Fibroblast of upper back skin (primary cell): ENCODE measurements around the gene DNAH11.

Source experiments
- DNase-seq: peaks from one replicate; pipeline ENCODE4 v3.0.0-alpha.2; 2013

The DNAH11 gene

GRCh38 chr7:21562385-21562784 lies 19.5 kb downstream of the DNAH11 start:
- DNase-seq = no peak

- no peak for DNase-seq
Measured at GRCh38 chr7:21565614-21566013, 22.8 kb downstream of the DNAH11 start.

- DNase-seq = no peak
Measured at GRCh38 chr7:21566094-21566493, 23.3 kb downstream of the DNAH11 start.

- DNase-seq = no peak
Measured at GRCh38 chr7:21568762-21569161, 25.9 kb downstream of the DNAH11 start.

GRCh38 chr7:21572331-21573313 lies 29.8 kb downstream of the DNAH11 start:
- no peak for DNase-seq

- no peak for DNase-seq
Measured at GRCh38 chr7:21579341-21580072, 36.7 kb downstream of the DNAH11 start.

GRCh38 chr7:21580073-21580521 lies 37.3 kb downstream of the DNAH11 start:
- DNase-seq = peak; percentile 0

- DNase-seq = no peak
Measured at GRCh38 chr7:21585070-21585724, 42.4 kb downstream of the DNAH11 start.

GRCh38 chr7:21587139-21587784 lies 44.4 kb downstream of the DNAH11 start:
- no peak for DNase-seq

GRCh38 chr7:21596801-21597200 lies 54.0 kb downstream of the DNAH11 start:
- DNase-seq = no peak

GRCh38 chr7:21603462-21603861 lies 60.6 kb downstream of the DNAH11 start:
- DNase-seq = no peak

GRCh38 chr7:21603972-21604749 lies 61.3 kb downstream of the DNAH11 start:
- DNase-seq = no peak

- no peak for DNase-seq
Measured at GRCh38 chr7:21605008-21605585, 62.3 kb downstream of the DNAH11 start.

- no peak for DNase-seq
Measured at GRCh38 chr7:21608465-21608864, 65.6 kb downstream of the DNAH11 start.

GRCh38 chr7:21611129-21611528 lies 68.3 kb downstream of the DNAH11 start:
- DNase-seq = no peak

GRCh38 chr7:21616091-21616490 lies 73.3 kb downstream of the DNAH11 start:
- no peak for DNase-seq

- peak; percentile 19 for DNase-seq
Measured at GRCh38 chr7:21616796-21617436, 74.1 kb downstream of the DNAH11 start.

- DNase-seq = no peak
Measured at GRCh38 chr7:21617513-21617912, 74.7 kb downstream of the DNAH11 start.

GRCh38 chr7:21617916-21618390 lies 75.1 kb downstream of the DNAH11 start:
- DNase-seq = peak; percentile 50

- no peak for DNase-seq
Measured at GRCh38 chr7:21618706-21619105, 75.9 kb downstream of the DNAH11 start.

GRCh38 chr7:21620054-21620453 lies 77.2 kb downstream of the DNAH11 start:
- no peak for DNase-seq
